GM12892 (cell line): ENCODE measurements around the gene U2AF2.
"Not testable (repeated sequence)": the region's sequence is repeated elsewhere in the genome, so short reads cannot be mapped to it uniquely, and the experiment has no call there.

Experiments used
- DNase-seq: peaks from one replicate; pipeline ENCODE4 v3.0.0; 2011; ENCODE audit not compliant: insufficient read length
- FAIRE-seq: peaks from 2 replicates; lab custom pipeline; 2011; peaks lifted over from hg19 to GRCh38; lab: Jason Lieb, UNC
- POLR2A ChIP-seq: IDR thresholded peaks from 2 replicates; pipeline ENCODE4 v1.6.1; 2011; ENCODE audit warnings: low read depth, low read length, control low read depth
- POLR2AphosphoS5 ChIP-seq: IDR thresholded peaks from 2 replicates; pipeline ENCODE4 v1.6.1; 2011; ENCODE audit warnings: low read depth, low read length, control low read depth
- TAF1 ChIP-seq: IDR thresholded peaks from 2 replicates; pipeline ENCODE4 v1.6.1; 2011; ENCODE audit warnings: low read depth, mild to moderate bottlenecking, control low read depth, low read length, borderline replicate concordance

Gene U2AF2

GRCh38 chr19:55717251-55717650, 62.4 kb downstream of the U2AF2 start:
- FAIRE-seq: no peak
- DNase-seq: no peak
- no peak for TF ChIP-seq POLR2AphosphoS5
- TF ChIP-seq POLR2A: no peak
- TF ChIP-seq TAF1: no peak

- FAIRE-seq, DNase-seq: not testable (repeated sequence)
Measured at GRCh38 chr19:55717879-55718711, 63.3 kb downstream of the U2AF2 start.

GRCh38 chr19:55720214-55720746, 65.4 kb downstream of the U2AF2 start:
- FAIRE-seq: no peak
- TF ChIP-seq POLR2A: no peak
- no peak for TF ChIP-seq POLR2AphosphoS5
- TF ChIP-seq TAF1: no peak

GRCh38 chr19:55720801-55721200, 66.0 kb downstream of the U2AF2 start:
- FAIRE-seq: no peak
- TF ChIP-seq TAF1 (no peak), POLR2A (no peak), POLR2AphosphoS5 (no peak)
- no peak for DNase-seq

More at GRCh38 chr19:55720214-55720746, 65.4 kb downstream of the U2AF2 start:
- no peak for DNase-seq

- no peak for TF ChIP-seq POLR2AphosphoS5
- no peak for TF ChIP-seq POLR2A
- no peak for TF ChIP-seq TAF1
- DNase-seq: no peak
- FAIRE-seq: no peak
Measured at GRCh38 chr19:55723491-55723890, 68.7 kb downstream of the U2AF2 start.
